Measurements from ENCODE around the gene DIPK1A. TPM values are rescaled to one million over a fixed set of nuclear protein-coding genes. Genes with fewer than 3 reads are reported as not detected.

The DIPK1A gene
- polyA plus RNA-seq, 1 experiment, result 12.3 TPM

GRCh38 chr1:92953491-92953890 is 7.8 kb downstream of the DIPK1A start:
- no peak overlapping the region for H3K4me3 ChIP-seq (ENCODE audit: low read depth, low read length)
- no peak for DNase-seq (ENCODE audit: low read depth)
- no peak for TF ChIP-seq CTCF (IDR thresholded peaks at IDR 0.05; ENCODE audit: insufficient read depth, low read depth, low read length)
- CTCF ChIA-PET, result no interaction called here
- H3K27me3 ChIP-seq (ENCODE audit: control insufficient read depth, insufficient read depth, low read length), result no peaks in the 10 kb centered on the region
- H3K36me3 ChIP-seq (ENCODE audit: control insufficient read depth, insufficient read depth, low read length), result no peaks in the 10 kb centered on the region
- POLR2A ChIA-PET, result no interaction called here

GRCh38 chr1:92952714-92953113 is 8.5 kb downstream of the DIPK1A start:
- Histone ChIP-seq H3K36me3 (ENCODE audit: control insufficient read depth, insufficient read depth, low read length) (no peaks in the 10 kb centered on the region), H3K27me3 (ENCODE audit: control insufficient read depth, insufficient read depth, low read length) (no peaks in the 10 kb centered on the region), H3K4me3 (ENCODE audit: low read depth, low read length) (no peak overlapping the region)
- POLR2A ChIA-PET, result no interaction called here
- TF ChIP-seq CTCF (IDR thresholded peaks at IDR 0.05; ENCODE audit: insufficient read depth, low read depth, low read length), result no peak
- DNase-seq (ENCODE audit: low read depth), result no peak
- CTCF ChIA-PET, result no interaction called here

GRCh38 chr1:92951141-92951582 is 10.1 kb downstream of the DIPK1A start:
- peak; percentile 51 for DNase-seq (ENCODE audit: low read depth)

GRCh38 chr1:92949937-92950817 is 11.1 kb downstream of the DIPK1A start:
- no peaks in the 10 kb centered on the region for H3K27me3 ChIP-seq (ENCODE audit: control insufficient read depth, insufficient read depth, low read length)
- ChIA-PET POLR2A (interaction anchor here (0.6 kb wide), 1 partner anchor 112 kb away, joined by 4 read pairs; no protein-coding TSS in a partner anchor), CTCF (interaction anchor here (0.5 to 2.4 kb wide), 4 partner anchors 10 to 597 kb away, joined by 3 to 8 read pairs (median 4); partner anchors contain the start of gene DIPK1A)
- DNase-seq (ENCODE audit: low read depth), result no peak
- H3K4me3 ChIP-seq (ENCODE audit: low read depth, low read length), result no peak overlapping the region
- no peak for TF ChIP-seq CTCF (IDR thresholded peaks at IDR 0.05; ENCODE audit: insufficient read depth, low read depth, low read length)
- no peaks in the 10 kb centered on the region for H3K36me3 ChIP-seq (ENCODE audit: control insufficient read depth, insufficient read depth, low read length)

More at GRCh38 chr1:92951141-92951582, 10.1 kb downstream of the DIPK1A start:
- CTCF ChIA-PET, result interaction anchor here (1.0 to 2.4 kb wide), 5 partner anchors 9 to 92 kb away, joined by 3 to 8 read pairs (median 4); partner anchors contain the start of gene DIPK1A
- Histone ChIP-seq H3K4me3 (ENCODE audit: low read depth, low read length) (no peak overlapping the region), H3K36me3 (ENCODE audit: control insufficient read depth, insufficient read depth, low read length) (no peaks in the 10 kb centered on the region), H3K27me3 (ENCODE audit: control insufficient read depth, insufficient read depth, low read length) (no peaks in the 10 kb centered on the region)
- POLR2A ChIA-PET, result no interaction called here
- no peak for TF ChIP-seq CTCF (IDR thresholded peaks at IDR 0.05; ENCODE audit: insufficient read depth, low read depth, low read length)

- TF ChIP-seq CTCF (IDR thresholded peaks at IDR 0.05; ENCODE audit: insufficient read depth, low read depth, low read length), result no peak
- DNase-seq (ENCODE audit: low read depth), result no peak
- CTCF ChIA-PET, result interaction anchor here (0.8 to 2.3 kb wide), 2 partner anchors 13 to 89 kb away, joined by 4 to 14 read pairs; partner anchors contain the start of gene DIPK1A
- no peaks in the 10 kb centered on the region for H3K27me3 ChIP-seq (ENCODE audit: control insufficient read depth, insufficient read depth, low read length)
- no peak overlapping the region for H3K4me3 ChIP-seq (ENCODE audit: low read depth, low read length)
- POLR2A ChIA-PET, result no interaction called here
- H3K36me3 ChIP-seq (ENCODE audit: control insufficient read depth, insufficient read depth, low read length), result no peaks in the 10 kb centered on the region
These were observed 13.2 kb downstream of the DIPK1A start for GRCh38 chr1:92948071-92948470.

All from BJ (cell line).